Measurements from ENCODE around the gene USP53. TPM values are rescaled to one million over a fixed set of nuclear protein-coding genes. Genes with fewer than 3 reads are reported as not detected.

USP53 gene
- total and polyA plus RNA-seq, 7 donors: 6.0 to 89.5 (median 53.5) TPM

GRCh38 chr4:119212964-119213606, 572 bp downstream of the USP53 start:
- Histone ChIP-seq H3K4me3 (peak overlapping the region; percentile 91), H3K9me3 (no peaks in the 10 kb centered on the region), H3K4me1 (peaks cover 30% of the 10 kb centered on the region), H3K27me3 (ENCODE audit: insufficient read depth in 3 of 3, low read length in 2 of 3) (no peaks in the 10 kb centered on the region), H3K36me3 (ENCODE audit: insufficient read depth in 1 of 2, low read depth in 1 of 2) (peaks cover 0 to 20% of the 10 kb centered on the region in 2 donors), H3K27ac (peak overlapping the region; percentile 99)
- ATAC-seq (peak; percentile 87 to 90 (median 88)), DNase-seq (peak; percentile 92 to 96)
- TF ChIP-seq CTCF (IDR thresholded peaks at IDR 0.05): peak; percentile 40
- WGBS, 3 donors: 0% methylated on average over 24 of the region's 24 CpGs
- intact Hi-C loops (cut with DNase I): loop anchor here (2.0 to 10.0 kb wide), 5 partner anchors 72 to 230 kb away; no protein-coding TSS in a partner anchor

GRCh38 chr4:119218093-119218492, 5.6 kb downstream of the USP53 start:
- H3K9me3 ChIP-seq: no peaks in the 10 kb centered on the region
- intact Hi-C loops (cut with DNase I): loop anchor here (10.0 kb wide), 2 partner anchors 67 to 233 kb away; no protein-coding TSS in a partner anchor
- no peak for DNase-seq
- H3K4me3 ChIP-seq: peak overlapping the region; percentile 20
- 85 to 92% (median 90%) methylated on average over 1 of the region's 1 CpG for WGBS, 3 donors
- no peak for TF ChIP-seq CTCF (IDR thresholded peaks at IDR 0.05)
- no peaks in the 10 kb centered on the region for H3K27me3 ChIP-seq (ENCODE audit: insufficient read depth in 3 of 3, low read length in 2 of 3)
- H3K27ac ChIP-seq: peak overlapping the region; percentile 37
- H3K4me1 ChIP-seq: peaks cover 58% of the 10 kb centered on the region
- H3K36me3 ChIP-seq (ENCODE audit: insufficient read depth in 1 of 2, low read depth in 1 of 2): peaks cover 4 to 63% of the 10 kb centered on the region in 2 donors
- no peak for ATAC-seq

- H3K27ac ChIP-seq: peak overlapping the region; percentile 62
- DNase-seq: no peak
- no peaks in the 10 kb centered on the region for H3K27me3 ChIP-seq (ENCODE audit: insufficient read depth in 3 of 3, low read length in 2 of 3)
- 29 to 31% (median 30%) methylated on average over 4 of the region's 4 CpGs for WGBS, 3 donors
- no peak overlapping the region for H3K4me3 ChIP-seq
- peak; percentile 30 to 75 (median 42) for ATAC-seq
- H3K36me3 ChIP-seq (ENCODE audit: insufficient read depth in 1 of 2, low read depth in 1 of 2): peaks cover 4 to 74% of the 10 kb centered on the region in 2 donors
- H3K9me3 ChIP-seq: no peaks in the 10 kb centered on the region
- TF ChIP-seq CTCF (IDR thresholded peaks at IDR 0.05): no peak
- H3K4me1 ChIP-seq: peaks cover 45% of the 10 kb centered on the region
- intact Hi-C loops (cut with DNase I): loop anchor here in 1 of 2 donors (10.0 kb wide), 1 partner anchor 63 kb away; no protein-coding TSS in a partner anchor
Measured at GRCh38 chr4:119221412-119221811, 8.9 kb downstream of the USP53 start.

GRCh38 chr4:119227690-119228089, 15.2 kb downstream of the USP53 start:
- Histone ChIP-seq H3K9me3 (no peaks in the 10 kb centered on the region), H3K27me3 (ENCODE audit: insufficient read depth in 3 of 3, low read length in 2 of 3) (peaks cover 0 to 2% (median 0%) of the 10 kb centered on the region in 3 donors), H3K36me3 (ENCODE audit: insufficient read depth in 1 of 2, low read depth in 1 of 2) (peaks cover 0 to 51% of the 10 kb centered on the region in 2 donors), H3K4me1 (peaks cover 33% of the 10 kb centered on the region), H3K4me3 (no peak overlapping the region), H3K27ac (no peak overlapping the region)
- no peak for TF ChIP-seq CTCF (IDR thresholded peaks at IDR 0.05)
- ATAC-seq (no peak), DNase-seq (no peak)
- intact Hi-C loops (cut with DNase I): loop anchor here in 1 of 2 donors (10.0 kb wide), 1 partner anchor 57 kb away; no protein-coding TSS in a partner anchor
